Activated T-cell treated with anti-CD3 and anti-CD28 coated beads for 24 hours (primary cell): ENCODE results near the gene TNRC18.

ENCODE experiments used
- DNase-seq: peaks from one replicate; pipeline ENCODE4 v3.0.0-alpha.2; 2020; ENCODE audit warnings: low read depth

Gene TNRC18

GRCh38 chr7:5428478-5429252, 5.0 kb upstream of the TNRC18 start:
- no peak for DNase-seq

GRCh38 chr7:5426226-5426475, 2.5 kb upstream of the TNRC18 start:
- no peak for DNase-seq

GRCh38 chr7:5425507-5426225, 2.0 kb upstream of the TNRC18 start:
- no peak for DNase-seq

GRCh38 chr7:5424749-5425506, 1.3 kb upstream of the TNRC18 start:
- DNase-seq, result no peak

GRCh38 chr7:5423976-5424748, 528 bp upstream of the TNRC18 start:
- no peak for DNase-seq

GRCh38 chr7:5422396-5423305, 983 bp downstream of the TNRC18 start:
- DNase-seq, result no peak

- DNase-seq, result no peak
Measured at GRCh38 chr7:5421714-5422395, 1.8 kb downstream of the TNRC18 start.

- DNase-seq, result no peak
Measured at GRCh38 chr7:5420881-5421713, 2.5 kb downstream of the TNRC18 start.

GRCh38 chr7:5420067-5420880, 3.4 kb downstream of the TNRC18 start:
- DNase-seq, result no peak

- no peak for DNase-seq
Measured at GRCh38 chr7:5419539-5420066, 4.0 kb downstream of the TNRC18 start.

GRCh38 chr7:5418285-5418582, 5.4 kb downstream of the TNRC18 start:
- DNase-seq, result no peak

- DNase-seq, result no peak
Measured at GRCh38 chr7:5417106-5418071, 6.2 kb downstream of the TNRC18 start.

GRCh38 chr7:5414916-5415315, 8.7 kb downstream of the TNRC18 start:
- DNase-seq, result no peak

- DNase-seq, result no peak
Measured at GRCh38 chr7:5413449-5413786, 10.2 kb downstream of the TNRC18 start.

GRCh38 chr7:5408777-5409176, 14.9 kb downstream of the TNRC18 start:
- DNase-seq, result no peak

- DNase-seq, result no peak
Measured at GRCh38 chr7:5406957-5407945, 16.4 kb downstream of the TNRC18 start.

- no peak for DNase-seq
Measured at GRCh38 chr7:5404421-5404826, 19.2 kb downstream of the TNRC18 start.
